PFSK-1 (cell line): Measurements from ENCODE around the gene URGCP.

Source experiments
- POLR2AphosphoS5 ChIP-seq: IDR thresholded peaks from 2 replicates; pipeline ENCODE4 v1.6.1; 2012; ENCODE audit warnings: low read depth, mild to moderate bottlenecking, control low read depth, low read length, moderate library complexity
- REST ChIP-seq, 2 experiments: IDR thresholded peaks; 2 replicates each; pipeline versions ENCODE4 v1.6.1 to v1.8.0; 2011 to 2012; ENCODE audit warnings: low read depth in 2 of 2, low read length in 2 of 2, control low read depth in 1 of 2, inconsistent platforms in 1 of 2, mild to moderate bottlenecking in 1 of 2, moderate library complexity in 1 of 2; ENCODE audit not compliant: insufficient read depth in 1 of 2

- no peak for TF ChIP-seq POLR2AphosphoS5
- no peak for TF ChIP-seq REST (IDR thresholded peaks at IDR 0.05; ENCODE audit: insufficient read depth in 1 of 2, low read depth in 2 of 2, low read length in 2 of 2)
These were observed 21.4 kb upstream of the URGCP start for GRCh38 chr7:43927810-43928209.
